ENCODE results near the gene USP47.

- TF ChIP-seq, protein P1, sequence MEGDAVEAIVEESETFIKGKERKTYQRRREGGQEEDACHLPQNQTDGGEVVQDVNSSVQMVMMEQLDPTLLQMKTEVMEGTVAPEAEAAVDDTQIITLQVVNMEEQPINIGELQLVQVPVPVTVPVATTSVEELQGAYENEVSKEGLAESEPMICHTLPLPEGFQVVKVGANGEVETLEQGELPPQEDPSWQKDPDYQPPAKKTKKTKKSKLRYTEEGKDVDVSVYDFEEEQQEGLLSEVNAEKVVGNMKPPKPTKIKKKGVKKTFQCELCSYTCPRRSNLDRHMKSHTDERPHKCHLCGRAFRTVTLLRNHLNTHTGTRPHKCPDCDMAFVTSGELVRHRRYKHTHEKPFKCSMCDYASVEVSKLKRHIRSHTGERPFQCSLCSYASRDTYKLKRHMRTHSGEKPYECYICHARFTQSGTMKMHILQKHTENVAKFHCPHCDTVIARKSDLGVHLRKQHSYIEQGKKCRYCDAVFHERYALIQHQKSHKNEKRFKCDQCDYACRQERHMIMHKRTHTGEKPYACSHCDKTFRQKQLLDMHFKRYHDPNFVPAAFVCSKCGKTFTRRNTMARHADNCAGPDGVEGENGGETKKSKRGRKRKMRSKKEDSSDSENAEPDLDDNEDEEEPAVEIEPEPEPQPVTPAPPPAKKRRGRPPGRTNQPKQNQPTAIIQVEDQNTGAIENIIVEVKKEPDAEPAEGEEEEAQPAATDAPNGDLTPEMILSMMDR (IDR thresholded peaks at IDR 0.05), result no peak
- TF ChIP-seq POLR2A (IDR thresholded peaks at IDR 0.05), result no peak
Observed at GRCh38 chr11:11940551-11940950, 98.8 kb downstream of the USP47 start.
